ENCODE data around the gene ID1.
A peak's percentile ranks its signal among the peaks of the same experiment; 100 is the strongest.

Gene ID1, protein sequence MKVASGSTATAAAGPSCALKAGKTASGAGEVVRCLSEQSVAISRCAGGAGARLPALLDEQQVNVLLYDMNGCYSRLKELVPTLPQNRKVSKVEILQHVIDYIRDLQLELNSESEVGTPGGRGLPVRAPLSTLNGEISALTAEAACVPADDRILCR

GRCh38 chr20:31605031-31605901, at the start of gene ID1:
Gene ID1 (plus strand): TSS chr20:31605289. CDS start chr20:31605388, 99 bp downstream.
- peak; percentile 90 for DNase-seq (ENCODE audit: low read depth)
- H3K4me3 ChIP-seq (ENCODE audit: low read length): peak within 1 kb of the TSS; percentile 96
- TF ChIP-seq CTCF (conservative IDR thresholded peaks at IDR 0.05; ENCODE audit: low read length): no peak

DNA sequence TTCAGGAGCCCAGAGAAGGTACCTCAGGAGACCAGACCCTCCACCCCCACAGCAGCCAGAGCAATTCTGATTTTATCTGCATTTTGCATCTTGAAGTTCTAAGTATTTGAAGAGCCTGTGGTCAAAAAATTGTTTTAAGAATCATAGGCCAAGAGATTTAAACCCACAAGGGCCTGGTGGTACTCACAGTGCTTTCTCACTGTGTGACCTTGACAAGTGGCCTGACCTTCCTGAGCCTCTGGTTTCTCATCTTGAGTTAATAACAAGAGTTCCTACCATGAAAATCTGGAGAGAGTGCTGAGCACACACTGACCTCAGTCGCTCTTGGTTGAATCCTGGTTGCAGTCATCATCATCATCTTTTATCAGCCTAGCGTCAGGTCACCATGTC, 45.4 kb upstream of the ID1 start:
- no peak overlapping the region for H3K4me3 ChIP-seq (ENCODE audit: low read length)
- peak; percentile 29 for DNase-seq (ENCODE audit: low read depth)
- TF ChIP-seq CTCF (conservative IDR thresholded peaks at IDR 0.05; ENCODE audit: low read length): no peak

DNA sequence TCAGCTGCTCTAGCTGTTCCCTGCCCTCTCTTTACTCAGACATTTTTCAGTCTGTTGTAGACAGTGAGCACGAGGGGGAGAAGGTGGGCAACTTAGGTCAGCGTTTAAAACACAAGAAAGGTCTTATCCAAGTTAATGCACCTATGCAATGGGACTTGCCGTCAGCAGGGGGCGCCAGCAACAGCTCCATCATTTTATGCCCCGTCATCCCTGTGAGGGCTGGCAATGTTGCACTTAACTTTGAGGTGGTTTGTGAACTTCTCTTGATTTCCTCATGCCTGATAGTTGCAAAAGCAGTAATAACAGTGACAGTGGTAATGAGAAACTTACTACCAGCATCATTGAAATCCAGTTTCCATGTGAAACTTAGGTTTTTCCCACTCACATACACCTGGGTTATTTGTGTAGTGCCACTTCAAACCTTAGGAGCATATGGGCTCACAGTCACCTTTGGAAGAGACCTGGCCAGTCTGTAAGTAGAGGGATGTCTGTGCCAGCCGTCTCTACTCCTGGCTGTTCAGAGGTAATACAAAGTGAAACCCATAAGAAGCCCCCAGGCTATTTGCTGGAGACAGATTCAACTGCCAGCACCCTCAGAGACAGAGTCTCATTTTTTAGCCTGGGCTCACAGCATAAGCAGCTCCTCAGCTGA, 44.9 kb upstream of the ID1 start:
- peak; percentile 91 for TF ChIP-seq CTCF (conservative IDR thresholded peaks at IDR 0.05; ENCODE audit: low read length)
- DNase-seq (ENCODE audit: low read depth): peak; percentile 92
- H3K4me3 ChIP-seq (ENCODE audit: low read length): no peak overlapping the region

GRCh38 chr20:31560746-31561598, 44.1 kb upstream of the ID1 start:
- no peak overlapping the region for H3K4me3 ChIP-seq (ENCODE audit: low read length)
- DNase-seq (ENCODE audit: low read depth): peak; percentile 97
- TF ChIP-seq CTCF (conservative IDR thresholded peaks at IDR 0.05; ENCODE audit: low read length): no peak

- TF ChIP-seq CTCF (conservative IDR thresholded peaks at IDR 0.05; ENCODE audit: low read length): 0 out of 2 replicates have a peak, but pooled peaks have one; percentile 5
Measured at GRCh38 chr20:31562241-31562640, 42.8 kb upstream of the ID1 start.

DNA sequence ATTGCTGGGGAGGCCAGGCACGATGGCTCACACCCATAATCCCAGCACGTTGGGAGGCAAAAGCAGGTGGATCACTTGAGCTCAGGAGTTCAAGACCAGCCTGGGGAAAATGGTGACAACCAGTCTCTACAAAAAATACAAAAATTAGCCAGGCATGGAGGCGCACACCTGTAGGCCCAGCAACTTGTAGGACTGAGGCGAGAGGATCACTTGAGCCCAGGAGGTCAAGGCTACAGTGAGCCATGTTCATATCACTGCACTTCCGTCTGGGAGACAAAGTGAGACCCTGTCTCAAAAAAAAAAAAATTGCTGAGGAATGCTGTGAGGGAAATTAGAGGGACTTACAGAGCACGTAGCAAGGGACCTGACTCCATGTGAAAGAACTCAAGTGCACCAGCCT, 40.8 kb upstream of the ID1 start:
- no peak for TF ChIP-seq CTCF (conservative IDR thresholded peaks at IDR 0.05; ENCODE audit: low read length)
- no peak overlapping the region for H3K4me3 ChIP-seq (ENCODE audit: low read length)
- no peak for DNase-seq (ENCODE audit: low read depth)

More at GRCh38 chr20:31562241-31562640, 42.8 kb upstream of the ID1 start:
- no peak for DNase-seq (ENCODE audit: low read depth)
- H3K4me3 ChIP-seq (ENCODE audit: low read length): no peak overlapping the region
